K562 (cell line): ENCODE measurements around the gene PRKAR1B. TPM values are rescaled to one million over a fixed set of nuclear protein-coding genes. Genes with fewer than 3 reads are reported as not detected.
A peak's percentile ranks its signal among the peaks of the same experiment; 100 is the strongest.

Experiments used
- DEAF1 ChIP-seq: fragments of 450-650 bp; formaldehyde crosslinking; IDR thresholded peaks from 2 replicates; pipeline ENCODE4 v1.4.0; 2020; ENCODE audit warnings: mild to moderate bottlenecking, moderate library complexity
- GABPB1 ChIP-seq: sonication (generic); formaldehyde crosslinking; IDR thresholded peaks from 2 replicates; pipeline ENCODE4 v1.8.0; 2022; ENCODE audit warnings: mild to moderate bottlenecking, missing genetic modification reagents
- JUND ChIP-seq, 2 experiments: IDR thresholded peaks; 2 replicates in 1 of 2; 3 replicates in 1 of 2; pipeline ENCODE4 v1.6.1; 2011; ENCODE audit warnings: borderline replicate concordance in 2 of 2, low read depth in 2 of 2, low read length in 2 of 2, improper control_type of control experiment in 1 of 2, missing biosample characterization in 1 of 2, missing genetic modification characterization in 1 of 2, missing genetic modification reagents in 1 of 2
- MECOM ChIP-seq: fragments of 250-450 bp; sonication (Bioruptor Pico); IDR thresholded peaks from 2 replicates; pipeline ENCODE4 v1.8.0; 2022; ENCODE audit warnings: inconsistent platforms
- MIER1 ChIP-seq: fragments of 450-650 bp; IDR thresholded peaks from 2 replicates; pipeline ENCODE4 v1.6.1; 2016; ENCODE audit warnings: antibody characterized with exemption, mild to moderate bottlenecking, low read depth
- NFXL1 ChIP-seq: fragments of 450-650 bp; formaldehyde crosslinking; IDR thresholded peaks from 2 replicates; pipeline ENCODE4 v1.4.0; 2021; ENCODE audit warnings: mild to moderate bottlenecking
- PRDM10 ChIP-seq: fragments of 450-650 bp; IDR thresholded peaks from 2 replicates; pipeline ENCODE4 v1.6.1; 2018; ENCODE audit not compliant: partially characterized antibody
- PURB ChIP-seq: sonication (generic); formaldehyde crosslinking; IDR thresholded peaks from 2 replicates; pipeline ENCODE4 v1.9.0; 2021; ENCODE audit warnings: low read depth, mild to moderate bottlenecking, missing genetic modification reagents
- RBM14 ChIP-seq: fragments of 200-400 bp; formaldehyde crosslinking; IDR thresholded peaks from 2 replicates; pipeline ENCODE4 v1.6.1; 2018; ENCODE audit warnings: low read depth, mild to moderate bottlenecking, low read length, moderate library complexity, borderline replicate concordance; ENCODE audit not compliant: insufficient read depth
- TBL1XR1 ChIP-seq, 2 experiments: IDR thresholded peaks; 2 replicates each; pipeline ENCODE4 v1.6.1; 2012; ENCODE audit warnings: improper control_type of control experiment in 2 of 2, low read length in 2 of 2, mild to moderate bottlenecking in 1 of 2
- TCF3 ChIP-seq: sonication (generic); formaldehyde crosslinking; IDR thresholded peaks from 2 replicates; pipeline ENCODE4 v1.4.0; 2020; ENCODE audit warnings: mild to moderate bottlenecking, missing genetic modification reagents
- ZFPM2 ChIP-seq: fragments of 250-450 bp; sonication (Bioruptor Pico); IDR thresholded peaks from 2 replicates; pipeline ENCODE4 v1.5.1; 2022; ENCODE audit warnings: mild to moderate bottlenecking
- ZKSCAN3 ChIP-seq: fragments of 250-450 bp; sonication (Bioruptor Pico); IDR thresholded peaks from 2 replicates; pipeline ENCODE4 v1.4.0; 2020
- ZNF146 ChIP-seq: IDR thresholded peaks from one replicate; pipeline ENCODE4 v1.6.1; 2018; ENCODE audit warnings: missing compliant biosample characterization; ENCODE audit not compliant: unreplicated experiment
- ZNF239 ChIP-seq: fragments of 250-450 bp; sonication (Bioruptor Pico); IDR thresholded peaks from 2 replicates; pipeline ENCODE4 v1.4.0; 2020; ENCODE audit warnings: mild to moderate bottlenecking
- polyA plus RNA-seq, 8 experiments: library from polyadenylated mRNA; depleted of rRNA in 4 of 8; stranded (reverse) in 5 of 8; unstranded in 3 of 8; fragments of >200 nt; fragmentation: Nextera tagmentation in 2 of 8; fragmentation: Illumina TruSeq in 1 of 8; extraction: Ambion mirVana in 2 of 8; extraction: Trizol in 1 of 8; gene quantifications; 2 replicates each; pipeline versions ENCODE4 v1.2.1 to v1.2.3, GENCODE V29; 2011 to 2014; ENCODE audit warnings: inconsistent platforms in 1 of 8, missing spikeins in 1 of 8
- total RNA-seq, 7 experiments: library from RNA; depleted of rRNA in 6 of 7; stranded (reverse); fragments of >200 nt in 6 of 7; fragmentation: Illumina TruSeq in 2 of 7; extraction: Trizol in 2 of 7; gene quantifications; 2 replicates each; pipeline versions ENCODE4 v1.2.1 to v1.2.3, GENCODE V29; 2011 to 2021; ENCODE audit warnings: low replicate concordance in 1 of 7
- TF ChIP-seq, protein P1 (sequence below): fragments of 250-450 bp; sonication (Bioruptor Pico); IDR thresholded peaks from 2 replicates; pipeline ENCODE4 v1.8.0; 2022; ENCODE audit warnings: moderate library complexity, mild to moderate bottlenecking, inconsistent platforms
- TF ChIP-seq, protein P2 (sequence below): fragments of 250-450 bp; sonication (Bioruptor Pico); IDR thresholded peaks from 2 replicates; pipeline ENCODE4 v1.4.0; 2020; ENCODE audit warnings: mild to moderate bottlenecking

Gene PRKAR1B
- total and polyA plus RNA-seq, 9 of the 15 experiments (the other 6 are each of a cell fraction or from before 2014, with no cell fraction given): 0.99 to 30.5 (median 12.7) TPM

- TF ChIP-seq ZKSCAN3 (CRISPR knock-in tag) (no peak), ZNF239 (no peak), MIER1 (no peak), ZNF146 (no peak), RBM14 (no peak), ZFPM2 (CRISPR knock-in tag) (no peak), JUND (IDR thresholded peaks at IDR 0.05; ENCODE audit: borderline replicate concordance, low read depth, low read length) (0 out of 2 replicates have a peak, but pooled peaks have one; percentile 22), JUND (tag; IDR thresholded peaks at IDR 0.05; ENCODE audit: borderline replicate concordance, low read depth, low read length) (peak; percentile 41; the same call in 1 of the 3 replicates), GABPB1 (no peak), TCF3 (CRISPR knock-in tag) (no peak), MECOM (CRISPR knock-in tag) (no peak), PRDM10 (no peak), DEAF1 (CRISPR knock-in tag) (no peak), NFXL1 (CRISPR knock-in tag) (no peak), PURB (CRISPR knock-in tag) (no peak), TBL1XR1 (IDR thresholded peaks at IDR 0.05; ENCODE audit: low read length in 2 of 2) (peak in 1 of 2 experiments; percentile 79; a peak in 2 of 4 replicates)
- TF ChIP-seq, protein P1, sequence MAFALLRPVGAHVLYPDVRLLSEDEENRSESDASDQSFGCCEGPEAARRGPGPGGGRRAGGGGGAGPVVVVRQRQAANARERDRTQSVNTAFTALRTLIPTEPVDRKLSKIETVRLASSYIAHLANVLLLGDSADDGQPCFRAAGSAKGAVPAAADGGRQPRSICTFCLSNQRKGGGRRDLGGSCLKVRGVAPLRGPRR (CRISPR knock-in tag): no peak
- TF ChIP-seq, protein P2, sequence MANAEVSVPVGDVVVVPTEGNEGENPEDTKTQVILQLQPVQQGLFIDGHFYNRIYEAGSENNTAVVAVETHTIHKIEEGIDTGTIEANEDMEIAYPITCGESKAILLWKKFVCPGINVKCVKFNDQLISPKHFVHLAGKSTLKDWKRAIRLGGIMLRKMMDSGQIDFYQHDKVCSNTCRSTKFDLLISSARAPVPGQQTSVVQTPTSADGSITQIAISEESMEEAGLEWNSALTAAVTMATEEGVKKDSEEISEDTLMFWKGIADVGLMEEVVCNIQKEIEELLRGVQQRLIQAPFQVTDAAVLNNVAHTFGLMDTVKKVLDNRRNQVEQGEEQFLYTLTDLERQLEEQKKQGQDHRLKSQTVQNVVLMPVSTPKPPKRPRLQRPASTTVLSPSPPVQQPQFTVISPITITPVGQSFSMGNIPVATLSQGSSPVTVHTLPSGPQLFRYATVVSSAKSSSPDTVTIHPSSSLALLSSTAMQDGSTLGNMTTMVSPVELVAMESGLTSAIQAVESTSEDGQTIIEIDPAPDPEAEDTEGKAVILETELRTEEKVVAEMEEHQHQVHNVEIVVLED (CRISPR knock-in tag): no peak
Observed at GRCh38 chr7:641269-641671, 85.8 kb downstream of the PRKAR1B start (continued).
